Measurements from ENCODE around the gene EME1.

DNA sequence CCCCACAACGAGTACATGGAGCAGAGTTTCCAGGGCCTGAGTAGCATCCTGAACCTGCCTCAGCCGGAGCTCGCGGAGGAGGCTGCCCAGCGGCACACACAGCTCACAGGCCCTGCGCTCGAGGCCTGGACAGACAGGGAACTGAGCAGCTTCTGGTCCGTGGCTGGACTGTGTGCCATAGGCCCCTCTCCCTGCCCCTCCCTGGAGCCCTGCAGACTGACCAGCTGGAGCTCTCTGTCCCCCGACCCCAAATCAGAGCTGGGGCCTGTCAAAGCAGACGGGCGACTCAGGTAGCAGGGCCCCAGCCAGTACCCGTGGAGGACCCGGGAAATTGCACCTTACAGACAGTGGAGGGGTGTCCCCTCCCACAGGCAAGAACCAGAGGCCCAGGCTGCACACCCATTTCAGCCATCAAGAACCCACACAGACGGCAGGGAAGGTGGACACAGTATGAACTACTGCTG is 13.0 kb upstream of the EME1 start:
- TF ChIP-seq, protein P1, sequence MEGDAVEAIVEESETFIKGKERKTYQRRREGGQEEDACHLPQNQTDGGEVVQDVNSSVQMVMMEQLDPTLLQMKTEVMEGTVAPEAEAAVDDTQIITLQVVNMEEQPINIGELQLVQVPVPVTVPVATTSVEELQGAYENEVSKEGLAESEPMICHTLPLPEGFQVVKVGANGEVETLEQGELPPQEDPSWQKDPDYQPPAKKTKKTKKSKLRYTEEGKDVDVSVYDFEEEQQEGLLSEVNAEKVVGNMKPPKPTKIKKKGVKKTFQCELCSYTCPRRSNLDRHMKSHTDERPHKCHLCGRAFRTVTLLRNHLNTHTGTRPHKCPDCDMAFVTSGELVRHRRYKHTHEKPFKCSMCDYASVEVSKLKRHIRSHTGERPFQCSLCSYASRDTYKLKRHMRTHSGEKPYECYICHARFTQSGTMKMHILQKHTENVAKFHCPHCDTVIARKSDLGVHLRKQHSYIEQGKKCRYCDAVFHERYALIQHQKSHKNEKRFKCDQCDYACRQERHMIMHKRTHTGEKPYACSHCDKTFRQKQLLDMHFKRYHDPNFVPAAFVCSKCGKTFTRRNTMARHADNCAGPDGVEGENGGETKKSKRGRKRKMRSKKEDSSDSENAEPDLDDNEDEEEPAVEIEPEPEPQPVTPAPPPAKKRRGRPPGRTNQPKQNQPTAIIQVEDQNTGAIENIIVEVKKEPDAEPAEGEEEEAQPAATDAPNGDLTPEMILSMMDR (conservative IDR thresholded peaks at IDR 0.05; ENCODE audit: low read depth, low read length), result no peak
- no peak for TF ChIP-seq EZH2 (IDR thresholded peaks at IDR 0.05; ENCODE audit: low read length, unreplicated experiment)
